HepG2 (cell line): ENCODE data around the gene HPCAL1. TPM values are rescaled to one million over a fixed set of nuclear protein-coding genes. Genes with fewer than 3 reads are reported as not detected.

ENCODE experiments used
- ETV5 ChIP-seq: IDR thresholded peaks from 2 replicates; pipeline ENCODE4 v1.6.1; 2018; ENCODE audit warnings: missing biosample characterization, missing genetic modification reagents, inconsistent platforms, borderline replicate concordance
- GABPA ChIP-seq, 2 experiments: IDR thresholded peaks; 2 replicates each; pipeline ENCODE4 v1.6.1; 2011 to 2016; ENCODE audit warnings: low read depth in 2 of 2, low read length in 1 of 2, missing biosample characterization in 1 of 2, missing genetic modification characterization in 1 of 2
- KLF6 ChIP-seq: IDR thresholded peaks from 2 replicates; pipeline ENCODE4 v1.8.0; 2016; ENCODE audit warnings: missing biosample characterization, missing genetic modification reagents
- MTA3 ChIP-seq: sonication (generic); formaldehyde crosslinking; IDR thresholded peaks from 2 replicates; pipeline ENCODE4 v1.4.0; 2020; ENCODE audit warnings: missing genetic modification reagents
- MXI1 ChIP-seq: IDR thresholded peaks from 3 replicates; pipeline ENCODE4 v1.6.1; 2012; ENCODE audit warnings: low read depth, low read length, inconsistent platforms, borderline replicate concordance
- PPARG ChIP-seq: conservative IDR thresholded peaks from 2 replicates; pipeline ENCODE4 v1.6.1; 2016; ENCODE audit warnings: missing biosample characterization, missing genetic modification reagents
- RARG ChIP-seq: sonication (generic); formaldehyde crosslinking; IDR thresholded peaks from 2 replicates; pipeline ENCODE4 v1.4.0; 2020; ENCODE audit warnings: low read depth, mild to moderate bottlenecking, missing genetic modification reagents
- XRCC5 ChIP-seq: fragments of 200-400 bp; formaldehyde crosslinking; optimal IDR thresholded peaks from 2 replicates; pipeline ENCODE3; 2017; ENCODE audit warnings: mild to moderate bottlenecking, low read length
- ZNF225 ChIP-seq: sonication (generic); formaldehyde crosslinking; IDR thresholded peaks from 2 replicates; pipeline ENCODE4 v1.4.0; 2020; ENCODE audit warnings: mild to moderate bottlenecking, missing genetic modification reagents
- ZNF326 ChIP-seq: sonication (generic); formaldehyde crosslinking; IDR thresholded peaks from 2 replicates; pipeline ENCODE4 v1.4.0; 2020; ENCODE audit warnings: missing genetic modification reagents, borderline replicate concordance
- ZNF432 ChIP-seq: sonication (generic); formaldehyde crosslinking; IDR thresholded peaks from 2 replicates; pipeline ENCODE4 v1.5.0; 2020; ENCODE audit warnings: missing genetic modification reagents, mild to moderate bottlenecking, borderline replicate concordance
- polyA plus RNA-seq, 8 experiments: library from polyadenylated mRNA; depleted of rRNA in 3 of 8; stranded (reverse) in 7 of 8; unstranded in 1 of 8; fragments of >200 nt; fragmentation: Illumina TruSeq in 4 of 8; extraction: Trizol in 4 of 8; gene quantifications; 2 replicates each; pipeline versions ENCODE4 v1.2.1 to v1.2.3, GENCODE V29; 2011 to 2016; ENCODE audit warnings: low read depth in 4 of 8, missing spikeins in 1 of 8, mixed read lengths in 1 of 8; ENCODE audit not compliant: insufficient read depth in 1 of 8
- total RNA-seq, 5 experiments: library from RNA; depleted of rRNA; stranded (reverse); fragments of >200 nt; fragmentation: Illumina TruSeq; extraction: Trizol; gene quantifications; 2 replicates each; pipeline ENCODE4 v1.2.3, GENCODE V29; 2016; ENCODE audit warnings: low read depth in 1 of 5
- TF ChIP-seq, protein P1 (sequence below): sonication (generic); formaldehyde crosslinking; IDR thresholded peaks from 2 replicates; pipeline ENCODE4 v1.5.0; 2020; ENCODE audit warnings: mild to moderate bottlenecking, missing genetic modification reagents, borderline replicate concordance
- TF ChIP-seq, protein P2 (sequence below): sonication (generic); formaldehyde crosslinking; IDR thresholded peaks from 2 replicates; pipeline ENCODE4 v1.4.0; 2020; ENCODE audit warnings: missing genetic modification reagents, borderline replicate concordance
- TF ChIP-seq, protein P3 (sequence below): sonication (generic); formaldehyde crosslinking; IDR thresholded peaks from 2 replicates; pipeline ENCODE4 v1.4.0; 2020; ENCODE audit warnings: missing genetic modification reagents

HPCAL1 gene
- total and polyA plus RNA-seq, 2 of the 13 experiments (the other 11 are each of a cell fraction or from before 2014, with no cell fraction given), result 29.5 to 29.9 TPM

DNA sequence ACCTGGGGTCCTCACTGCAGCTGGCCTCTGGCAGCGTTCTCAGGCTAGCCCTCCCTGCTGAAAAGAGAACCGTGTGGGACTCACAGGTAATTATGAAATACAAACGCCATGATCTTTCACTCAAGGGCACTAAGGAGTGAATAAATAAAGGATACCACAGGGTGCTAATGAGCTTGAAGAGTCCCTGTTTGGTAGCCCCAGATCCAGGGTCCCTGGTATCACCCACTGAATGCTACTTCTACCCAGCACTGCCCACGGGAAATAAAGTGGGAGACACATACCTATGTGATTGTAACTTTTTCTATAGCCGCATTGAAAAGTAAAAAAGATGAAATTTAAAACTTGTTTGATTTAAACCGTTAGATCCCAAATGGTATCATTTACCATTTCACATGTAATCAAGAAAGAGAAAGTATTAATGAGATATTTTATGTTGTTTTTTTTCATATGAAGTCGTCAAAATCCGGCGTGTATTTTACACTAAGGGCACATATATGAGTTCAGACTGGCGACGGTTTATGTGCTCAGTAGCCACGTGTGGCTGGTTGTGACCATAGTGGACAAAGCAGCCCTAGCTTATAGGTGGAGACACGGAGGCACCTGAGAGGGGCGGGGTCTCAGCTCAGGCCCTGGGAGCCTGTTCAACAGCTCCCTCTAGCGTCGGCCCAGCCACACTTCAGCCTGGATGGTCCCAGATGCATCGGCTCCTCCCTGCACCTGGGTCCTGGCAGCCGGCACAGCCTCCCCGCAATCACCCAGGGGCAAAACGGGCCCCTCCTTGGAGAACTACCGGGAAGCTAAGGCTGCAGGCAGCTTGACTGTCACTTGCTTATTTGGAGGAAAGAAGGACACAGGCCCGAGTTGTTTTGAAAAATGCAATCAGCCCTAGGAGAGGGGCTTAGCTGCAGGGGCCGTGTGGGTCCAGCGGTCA lies 106.2 kb downstream of the HPCAL1 start (continued):
- TF ChIP-seq, protein P1, sequence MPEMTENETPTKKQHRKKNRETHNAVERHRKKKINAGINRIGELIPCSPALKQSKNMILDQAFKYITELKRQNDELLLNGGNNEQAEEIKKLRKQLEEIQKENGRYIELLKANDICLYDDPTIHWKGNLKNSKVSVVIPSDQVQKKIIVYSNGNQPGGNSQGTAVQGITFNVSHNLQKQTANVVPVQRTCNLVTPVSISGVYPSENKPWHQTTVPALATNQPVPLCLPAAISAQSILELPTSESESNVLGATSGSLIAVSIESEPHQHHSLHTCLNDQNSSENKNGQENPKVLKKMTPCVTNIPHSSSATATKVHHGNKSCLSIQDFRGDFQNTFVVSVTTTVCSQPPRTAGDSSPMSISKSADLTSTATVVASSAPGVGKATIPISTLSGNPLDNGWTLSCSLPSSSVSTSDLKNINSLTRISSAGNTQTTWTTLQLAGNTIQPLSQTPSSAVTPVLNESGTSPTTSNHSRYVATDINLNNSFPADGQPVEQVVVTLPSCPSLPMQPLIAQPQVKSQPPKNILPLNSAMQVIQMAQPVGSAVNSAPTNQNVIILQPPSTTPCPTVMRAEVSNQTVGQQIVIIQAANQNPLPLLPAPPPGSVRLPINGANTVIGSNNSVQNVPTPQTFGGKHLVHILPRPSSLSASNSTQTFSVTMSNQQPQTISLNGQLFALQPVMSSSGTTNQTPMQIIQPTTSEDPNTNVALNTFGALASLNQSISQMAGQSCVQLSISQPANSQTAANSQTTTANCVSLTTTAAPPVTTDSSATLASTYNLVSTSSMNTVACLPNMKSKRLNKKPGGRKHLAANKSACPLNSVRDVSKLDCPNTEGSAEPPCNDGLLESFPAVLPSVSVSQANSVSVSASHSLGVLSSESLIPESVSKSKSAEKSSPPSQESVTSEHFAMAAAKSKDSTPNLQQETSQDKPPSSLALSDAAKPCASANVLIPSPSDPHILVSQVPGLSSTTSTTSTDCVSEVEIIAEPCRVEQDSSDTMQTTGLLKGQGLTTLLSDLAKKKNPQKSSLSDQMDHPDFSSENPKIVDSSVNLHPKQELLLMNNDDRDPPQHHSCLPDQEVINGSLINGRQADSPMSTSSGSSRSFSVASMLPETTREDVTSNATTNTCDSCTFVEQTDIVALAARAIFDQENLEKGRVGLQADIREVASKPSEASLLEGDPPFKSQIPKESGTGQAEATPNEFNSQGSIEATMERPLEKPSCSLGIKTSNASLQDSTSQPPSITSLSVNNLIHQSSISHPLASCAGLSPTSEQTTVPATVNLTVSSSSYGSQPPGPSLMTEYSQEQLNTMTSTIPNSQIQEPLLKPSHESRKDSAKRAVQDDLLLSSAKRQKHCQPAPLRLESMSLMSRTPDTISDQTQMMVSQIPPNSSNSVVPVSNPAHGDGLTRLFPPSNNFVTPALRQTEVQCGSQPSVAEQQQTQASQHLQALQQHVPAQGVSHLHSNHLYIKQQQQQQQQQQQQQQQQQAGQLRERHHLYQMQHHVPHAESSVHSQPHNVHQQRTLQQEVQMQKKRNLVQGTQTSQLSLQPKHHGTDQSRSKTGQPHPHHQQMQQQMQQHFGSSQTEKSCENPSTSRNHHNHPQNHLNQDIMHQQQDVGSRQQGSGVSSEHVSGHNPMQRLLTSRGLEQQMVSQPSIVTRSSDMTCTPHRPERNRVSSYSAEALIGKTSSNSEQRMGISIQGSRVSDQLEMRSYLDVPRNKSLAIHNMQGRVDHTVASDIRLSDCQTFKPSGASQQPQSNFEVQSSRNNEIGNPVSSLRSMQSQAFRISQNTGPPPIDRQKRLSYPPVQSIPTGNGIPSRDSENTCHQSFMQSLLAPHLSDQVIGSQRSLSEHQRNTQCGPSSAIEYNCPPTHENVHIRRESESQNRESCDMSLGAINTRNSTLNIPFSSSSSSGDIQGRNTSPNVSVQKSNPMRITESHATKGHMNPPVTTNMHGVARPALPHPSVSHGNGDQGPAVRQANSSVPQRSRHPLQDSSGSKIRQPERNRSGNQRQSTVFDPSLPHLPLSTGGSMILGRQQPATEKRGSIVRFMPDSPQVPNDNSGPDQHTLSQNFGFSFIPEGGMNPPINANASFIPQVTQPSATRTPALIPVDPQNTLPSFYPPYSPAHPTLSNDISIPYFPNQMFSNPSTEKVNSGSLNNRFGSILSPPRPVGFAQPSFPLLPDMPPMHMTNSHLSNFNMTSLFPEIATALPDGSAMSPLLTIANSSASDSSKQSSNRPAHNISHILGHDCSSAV (CRISPR knock-in tag), result no peak
- TF ChIP-seq, protein P2, sequence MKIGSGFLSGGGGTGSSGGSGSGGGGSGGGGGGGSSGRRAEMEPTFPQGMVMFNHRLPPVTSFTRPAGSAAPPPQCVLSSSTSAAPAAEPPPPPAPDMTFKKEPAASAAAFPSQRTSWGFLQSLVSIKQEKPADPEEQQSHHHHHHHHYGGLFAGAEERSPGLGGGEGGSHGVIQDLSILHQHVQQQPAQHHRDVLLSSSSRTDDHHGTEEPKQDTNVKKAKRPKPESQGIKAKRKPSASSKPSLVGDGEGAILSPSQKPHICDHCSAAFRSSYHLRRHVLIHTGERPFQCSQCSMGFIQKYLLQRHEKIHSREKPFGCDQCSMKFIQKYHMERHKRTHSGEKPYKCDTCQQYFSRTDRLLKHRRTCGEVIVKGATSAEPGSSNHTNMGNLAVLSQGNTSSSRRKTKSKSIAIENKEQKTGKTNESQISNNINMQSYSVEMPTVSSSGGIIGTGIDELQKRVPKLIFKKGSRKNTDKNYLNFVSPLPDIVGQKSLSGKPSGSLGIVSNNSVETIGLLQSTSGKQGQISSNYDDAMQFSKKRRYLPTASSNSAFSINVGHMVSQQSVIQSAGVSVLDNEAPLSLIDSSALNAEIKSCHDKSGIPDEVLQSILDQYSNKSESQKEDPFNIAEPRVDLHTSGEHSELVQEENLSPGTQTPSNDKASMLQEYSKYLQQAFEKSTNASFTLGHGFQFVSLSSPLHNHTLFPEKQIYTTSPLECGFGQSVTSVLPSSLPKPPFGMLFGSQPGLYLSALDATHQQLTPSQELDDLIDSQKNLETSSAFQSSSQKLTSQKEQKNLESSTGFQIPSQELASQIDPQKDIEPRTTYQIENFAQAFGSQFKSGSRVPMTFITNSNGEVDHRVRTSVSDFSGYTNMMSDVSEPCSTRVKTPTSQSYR (CRISPR knock-in tag), result 0 out of 2 replicates have a peak, but pooled peaks have one; percentile 24
- TF ChIP-seq GABPA (IDR thresholded peaks at IDR 0.05; ENCODE audit: low read depth, low read length) (no peak), GABPA (CRISPR knock-in tag; IDR thresholded peaks at IDR 0.05; ENCODE audit: low read depth) (no peak), ZNF432 (no peak), PPARG (CRISPR knock-in tag) (0 out of 2 replicates have a peak, but pooled peaks have one; percentile 61), RARG (CRISPR knock-in tag) (no peak), ETV5 (CRISPR knock-in tag) (peak; percentile 54), ZNF326 (CRISPR knock-in tag) (no peak), KLF6 (CRISPR knock-in tag) (peak; percentile 85), MXI1 (peak; percentile 87; the same call in 2 of the 3 replicates), XRCC5 (peak; percentile 93), ZNF225 (CRISPR knock-in tag) (peak; percentile 86; the same call in 1 of the 2 replicates), MTA3 (CRISPR knock-in tag) (no peak)
- TF ChIP-seq, protein P3, sequence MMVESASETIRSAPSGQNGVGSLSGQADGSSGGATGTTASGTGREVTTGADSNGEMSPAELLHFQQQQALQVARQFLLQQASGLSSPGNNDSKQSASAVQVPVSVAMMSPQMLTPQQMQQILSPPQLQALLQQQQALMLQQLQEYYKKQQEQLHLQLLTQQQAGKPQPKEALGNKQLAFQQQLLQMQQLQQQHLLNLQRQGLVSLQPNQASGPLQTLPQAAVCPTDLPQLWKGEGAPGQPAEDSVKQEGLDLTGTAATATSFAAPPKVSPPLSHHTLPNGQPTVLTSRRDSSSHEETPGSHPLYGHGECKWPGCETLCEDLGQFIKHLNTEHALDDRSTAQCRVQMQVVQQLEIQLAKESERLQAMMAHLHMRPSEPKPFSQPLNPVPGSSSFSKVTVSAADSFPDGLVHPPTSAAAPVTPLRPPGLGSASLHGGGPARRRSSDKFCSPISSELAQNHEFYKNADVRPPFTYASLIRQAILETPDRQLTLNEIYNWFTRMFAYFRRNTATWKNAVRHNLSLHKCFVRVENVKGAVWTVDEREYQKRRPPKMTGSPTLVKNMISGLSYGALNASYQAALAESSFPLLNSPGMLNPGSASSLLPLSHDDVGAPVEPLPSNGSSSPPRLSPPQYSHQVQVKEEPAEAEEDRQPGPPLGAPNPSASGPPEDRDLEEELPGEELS (CRISPR knock-in tag), result no peak
